ENCODE results near the gene RGS13.

DNA sequence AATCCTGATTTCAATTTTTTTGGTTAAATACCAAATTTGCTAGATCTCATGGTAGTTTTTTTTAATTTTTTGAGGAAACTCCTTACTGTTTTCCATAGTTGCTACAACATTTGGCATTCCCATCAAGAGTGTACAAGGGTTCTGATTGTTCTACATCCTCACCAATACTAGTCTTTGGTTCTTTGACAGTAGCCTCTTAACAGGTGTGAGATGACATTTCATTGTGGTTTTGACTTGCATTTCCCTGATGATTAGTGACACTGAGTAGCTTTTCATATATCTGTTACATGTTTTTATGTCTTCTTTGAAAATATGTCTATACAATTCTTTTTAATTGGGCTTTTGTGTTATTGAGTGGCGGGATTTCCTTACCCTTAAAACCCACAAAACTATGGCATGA lies 20.9 kb upstream of the RGS13 start:
- TF ChIP-seq, protein P1, sequence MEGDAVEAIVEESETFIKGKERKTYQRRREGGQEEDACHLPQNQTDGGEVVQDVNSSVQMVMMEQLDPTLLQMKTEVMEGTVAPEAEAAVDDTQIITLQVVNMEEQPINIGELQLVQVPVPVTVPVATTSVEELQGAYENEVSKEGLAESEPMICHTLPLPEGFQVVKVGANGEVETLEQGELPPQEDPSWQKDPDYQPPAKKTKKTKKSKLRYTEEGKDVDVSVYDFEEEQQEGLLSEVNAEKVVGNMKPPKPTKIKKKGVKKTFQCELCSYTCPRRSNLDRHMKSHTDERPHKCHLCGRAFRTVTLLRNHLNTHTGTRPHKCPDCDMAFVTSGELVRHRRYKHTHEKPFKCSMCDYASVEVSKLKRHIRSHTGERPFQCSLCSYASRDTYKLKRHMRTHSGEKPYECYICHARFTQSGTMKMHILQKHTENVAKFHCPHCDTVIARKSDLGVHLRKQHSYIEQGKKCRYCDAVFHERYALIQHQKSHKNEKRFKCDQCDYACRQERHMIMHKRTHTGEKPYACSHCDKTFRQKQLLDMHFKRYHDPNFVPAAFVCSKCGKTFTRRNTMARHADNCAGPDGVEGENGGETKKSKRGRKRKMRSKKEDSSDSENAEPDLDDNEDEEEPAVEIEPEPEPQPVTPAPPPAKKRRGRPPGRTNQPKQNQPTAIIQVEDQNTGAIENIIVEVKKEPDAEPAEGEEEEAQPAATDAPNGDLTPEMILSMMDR (conservative IDR thresholded peaks at IDR 0.05 in 1 of 2, IDR thresholded peaks at IDR 0.05 in 1 of 2; ENCODE audit: low read depth in 1 of 2, low read length in 2 of 2), result no peak
- no peak for TF ChIP-seq EZH2 (IDR thresholded peaks at IDR 0.05; ENCODE audit: low read length, missing control alignments)

All from fibroblast of lung (primary cell).